GM12864 (cell line): ENCODE results near the gene PPP3R2.

Experiments
- DNase-seq: peaks from one replicate; pipeline ENCODE4 v3.0.0-alpha.2; 2011; ENCODE audit warnings: low read depth
- H3K4me3 ChIP-seq: 2 replicates; pipeline ENCODE4 v1.5.1; 2011; ENCODE audit warnings: mild to moderate bottlenecking, low read depth, low read length, control low read depth
- TF ChIP-seq, protein P1 (sequence below): IDR thresholded peaks from 2 replicates; pipeline ENCODE4 v1.5.1; 2011; ENCODE audit warnings: low read depth, mild to moderate bottlenecking, moderate library complexity, low read length, control low read depth, inconsistent platforms; ENCODE audit errors: missing control alignments

The PPP3R2 gene, protein sequence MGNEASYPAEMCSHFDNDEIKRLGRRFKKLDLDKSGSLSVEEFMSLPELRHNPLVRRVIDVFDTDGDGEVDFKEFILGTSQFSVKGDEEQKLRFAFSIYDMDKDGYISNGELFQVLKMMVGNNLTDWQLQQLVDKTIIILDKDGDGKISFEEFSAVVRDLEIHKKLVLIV

DNA sequence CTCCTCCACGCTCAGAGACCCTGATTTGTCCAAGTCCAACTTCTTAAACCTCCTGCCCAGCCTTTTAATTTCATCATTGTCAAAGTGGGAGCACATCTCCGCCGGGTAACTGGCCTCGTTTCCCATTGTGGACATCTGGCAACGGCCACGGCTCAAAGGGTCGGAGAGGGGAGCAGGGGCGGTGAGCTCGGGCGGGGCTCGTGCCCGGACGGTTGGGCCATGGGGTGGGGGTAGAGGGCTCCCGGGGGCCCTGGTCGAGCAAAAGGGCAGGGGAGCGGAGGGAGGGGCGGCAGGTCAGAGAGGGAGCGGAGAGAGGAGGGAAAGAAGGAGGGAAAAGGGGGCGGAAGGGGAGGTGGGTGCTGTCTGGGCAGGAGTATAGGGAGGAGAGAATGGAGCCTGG is at the start of gene PPP3R2:
TSS of gene PPP3R2 (minus strand) at position 174 of the 400 bp plus-strand sequence. CDS start at position 126, 48 bp downstream.
- DNase-seq, result no peak
- H3K4me3 ChIP-seq, result no peak within 1 kb of the TSS
- TF ChIP-seq, protein P1, sequence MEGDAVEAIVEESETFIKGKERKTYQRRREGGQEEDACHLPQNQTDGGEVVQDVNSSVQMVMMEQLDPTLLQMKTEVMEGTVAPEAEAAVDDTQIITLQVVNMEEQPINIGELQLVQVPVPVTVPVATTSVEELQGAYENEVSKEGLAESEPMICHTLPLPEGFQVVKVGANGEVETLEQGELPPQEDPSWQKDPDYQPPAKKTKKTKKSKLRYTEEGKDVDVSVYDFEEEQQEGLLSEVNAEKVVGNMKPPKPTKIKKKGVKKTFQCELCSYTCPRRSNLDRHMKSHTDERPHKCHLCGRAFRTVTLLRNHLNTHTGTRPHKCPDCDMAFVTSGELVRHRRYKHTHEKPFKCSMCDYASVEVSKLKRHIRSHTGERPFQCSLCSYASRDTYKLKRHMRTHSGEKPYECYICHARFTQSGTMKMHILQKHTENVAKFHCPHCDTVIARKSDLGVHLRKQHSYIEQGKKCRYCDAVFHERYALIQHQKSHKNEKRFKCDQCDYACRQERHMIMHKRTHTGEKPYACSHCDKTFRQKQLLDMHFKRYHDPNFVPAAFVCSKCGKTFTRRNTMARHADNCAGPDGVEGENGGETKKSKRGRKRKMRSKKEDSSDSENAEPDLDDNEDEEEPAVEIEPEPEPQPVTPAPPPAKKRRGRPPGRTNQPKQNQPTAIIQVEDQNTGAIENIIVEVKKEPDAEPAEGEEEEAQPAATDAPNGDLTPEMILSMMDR, result no peak

DNA sequence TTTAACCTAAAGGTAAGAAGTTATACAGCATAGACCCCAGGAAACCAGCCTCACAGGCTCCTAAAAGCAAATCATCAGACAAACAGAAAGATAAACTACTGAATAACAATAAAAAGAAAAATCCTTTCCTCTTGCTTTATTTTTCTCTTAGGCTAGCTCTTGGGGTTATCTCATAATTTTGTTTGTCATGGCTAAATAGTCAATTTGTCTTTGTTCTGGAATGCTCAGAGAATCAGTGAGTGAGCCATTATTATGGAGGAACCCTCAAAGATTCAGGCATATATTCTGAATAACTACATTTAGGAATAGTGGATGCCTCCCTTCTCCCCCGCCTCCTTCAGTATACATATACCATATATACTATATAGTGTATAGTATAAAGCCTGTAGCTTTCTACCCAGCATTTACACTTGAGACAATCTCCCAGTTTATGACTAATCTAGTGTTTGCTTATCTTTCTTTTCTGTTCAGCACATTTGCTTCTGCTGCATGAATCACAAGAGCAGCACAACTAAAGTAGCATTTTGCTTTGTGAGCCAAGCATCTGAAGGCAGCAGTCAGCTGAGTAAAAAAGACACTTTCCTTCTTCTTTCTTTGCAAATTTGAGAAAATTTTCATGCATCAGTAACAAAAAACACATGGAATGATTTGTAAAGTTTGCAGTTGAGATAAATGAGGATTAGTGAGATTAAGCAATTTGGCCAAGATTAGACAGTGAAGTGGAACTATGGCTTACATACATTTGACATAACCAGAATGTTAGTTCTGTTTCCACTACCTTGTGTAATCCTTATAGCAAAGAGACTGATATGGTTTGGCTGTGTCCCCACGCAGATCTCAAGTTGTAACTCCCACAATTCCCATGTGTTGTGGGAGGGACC is 45.3 kb upstream of the PPP3R2 start:
- H3K4me3 ChIP-seq, result no peak overlapping the region
- no peak for DNase-seq
- TF ChIP-seq, protein P1, result no peak

DNA sequence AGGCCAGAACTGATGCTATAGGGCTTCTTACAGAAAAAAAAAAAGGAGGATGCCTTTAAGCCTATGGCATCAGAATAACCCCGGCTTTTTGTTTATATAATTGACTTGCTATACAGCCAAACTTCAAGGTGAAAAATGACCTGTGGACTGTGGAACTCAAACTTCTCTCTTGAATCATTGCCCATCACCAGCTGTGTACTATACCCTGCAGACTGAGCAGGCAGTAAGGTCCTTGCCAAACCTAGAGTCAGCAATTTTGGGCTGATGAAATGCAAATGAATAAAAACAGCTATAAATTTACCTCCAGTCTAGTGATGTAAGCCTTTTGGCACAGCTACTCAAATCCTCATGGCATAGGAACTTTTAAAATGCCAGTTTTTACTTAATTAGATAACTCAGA is 44.5 kb upstream of the PPP3R2 start:
- TF ChIP-seq, protein P1, result no peak
- no peak for DNase-seq
- no peak overlapping the region for H3K4me3 ChIP-seq

DNA sequence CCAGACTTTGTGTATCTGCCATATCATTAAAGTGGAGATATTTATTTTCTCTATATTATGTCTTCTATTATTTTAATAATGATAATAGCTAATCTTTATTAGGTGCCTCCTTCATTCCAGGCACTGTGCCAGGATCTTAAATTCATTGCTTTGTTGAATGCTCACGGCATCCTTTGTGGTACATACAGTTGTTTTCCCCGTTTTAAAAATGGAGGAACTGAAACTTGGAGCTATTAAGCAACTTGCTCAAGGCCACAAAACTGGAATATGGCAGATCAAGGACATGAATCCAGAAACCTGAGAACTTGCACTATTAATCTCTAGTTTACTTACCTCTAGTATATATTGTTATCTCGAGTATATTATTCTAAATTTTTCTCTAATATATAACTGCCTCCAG is 41.5 kb upstream of the PPP3R2 start:
- TF ChIP-seq, protein P1, result no peak
- H3K4me3 ChIP-seq, result no peak overlapping the region
- DNase-seq, result no peak

DNA sequence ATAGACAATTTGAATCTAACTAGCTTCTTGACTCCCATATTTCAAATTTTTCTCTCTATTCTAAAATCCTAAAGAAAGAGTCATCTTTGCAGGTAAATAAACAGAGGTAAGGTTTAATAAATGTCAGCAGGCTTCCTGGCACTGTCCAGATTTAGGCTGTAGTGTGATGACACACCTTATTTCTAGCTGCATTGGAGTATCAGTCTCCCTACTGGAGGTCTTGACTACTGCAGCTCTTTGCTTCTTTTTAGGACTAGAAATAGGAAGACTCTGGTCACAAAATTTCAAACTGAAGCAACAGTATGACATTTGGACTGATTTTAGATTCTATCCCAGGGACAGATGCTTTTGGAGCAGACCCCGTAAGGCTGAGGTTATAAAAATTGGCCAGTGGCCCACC is 40.7 kb upstream of the PPP3R2 start:
- DNase-seq, result no peak
- H3K4me3 ChIP-seq, result no peak overlapping the region
- TF ChIP-seq, protein P1, result no peak

DNA sequence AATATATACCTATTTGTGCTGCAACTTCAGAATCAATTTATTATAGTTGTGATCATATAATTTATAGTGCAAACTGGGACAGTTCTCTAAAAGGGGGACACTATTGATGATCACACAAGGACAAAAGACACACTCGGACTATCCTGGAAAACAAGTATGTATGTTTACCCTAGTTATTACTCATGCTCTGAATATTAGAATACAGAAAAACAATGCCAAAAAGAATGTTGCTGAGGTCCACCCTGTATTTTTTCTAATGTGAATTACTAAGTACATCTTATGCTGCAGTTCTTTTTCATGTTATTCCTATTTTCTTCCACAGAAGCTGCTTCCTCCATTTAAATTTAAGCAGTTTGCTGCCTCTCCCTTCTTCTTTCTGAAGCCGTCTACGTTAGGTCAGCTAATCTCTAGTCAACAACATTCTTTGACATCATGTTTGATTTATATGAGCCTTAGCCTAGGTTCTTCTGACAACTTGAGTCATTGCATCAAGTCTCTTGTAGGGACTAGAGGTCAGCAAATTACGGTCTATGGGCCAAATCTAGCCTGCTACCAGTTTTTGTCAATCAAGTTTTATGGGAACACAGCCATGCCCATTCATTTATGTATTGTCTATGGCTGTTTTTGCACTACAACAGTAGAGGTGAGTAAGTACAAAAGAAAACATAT is 40.1 kb upstream of the PPP3R2 start:
- no peak overlapping the region for H3K4me3 ChIP-seq
- TF ChIP-seq, protein P1, result no peak
- DNase-seq, result no peak
